Mesendoderm (in vitro differentiated cells): ENCODE measurements around the gene PIAS4.
A peak's percentile ranks its signal among the peaks of the same experiment; 100 is the strongest.
"Not testable (repeated sequence)": the region's sequence is repeated elsewhere in the genome, so short reads cannot be mapped to it uniquely, and the experiment has no call there.

Experiments used
- DNase-seq: peaks from one replicate; pipeline ENCODE4 v3.0.0; 2013
- H2AK5ac ChIP-seq: 2 replicates; pipeline ENCODE4 v1.6.1; 2013; ENCODE audit warnings: low read length, inconsistent platforms
- H2BK120ac ChIP-seq: 2 replicates; pipeline ENCODE4 v1.6.1; 2013; ENCODE audit warnings: low read depth, mild to moderate bottlenecking, low read length, moderate library complexity, mixed read lengths
- H2BK15ac ChIP-seq: replicated peaks from 2 replicates; pipeline ENCODE4 v1.6.1; 2013; ENCODE audit warnings: low read depth, mild to moderate bottlenecking, moderate library complexity
- H2BK5ac ChIP-seq: 2 replicates; pipeline ENCODE4 v1.6.1; 2013; ENCODE audit warnings: low read length, inconsistent platforms
- H3K18ac ChIP-seq: 2 replicates; pipeline ENCODE4 v1.6.1; 2013; ENCODE audit warnings: mild to moderate bottlenecking, low read length, mixed read lengths
- H3K23ac ChIP-seq: one replicate; pipeline ENCODE4 v1.6.1; 2013; ENCODE audit warnings: low read length
- H3K27ac ChIP-seq: 2 replicates; pipeline ENCODE4 v1.5.1; 2013; ENCODE audit warnings: low read depth, mild to moderate bottlenecking, inconsistent platforms, low read length, moderate library complexity
- H3K27me3 ChIP-seq: 2 replicates; pipeline ENCODE4 v1.6.1; 2013; ENCODE audit warnings: low read length, control low read depth, mild to moderate bottlenecking, inconsistent platforms; ENCODE audit not compliant: insufficient read depth, poor library complexity
- H3K36me3 ChIP-seq: 2 replicates; pipeline ENCODE4 v1.6.1; 2013; ENCODE audit warnings: low read length, inconsistent platforms; ENCODE audit not compliant: control insufficient read depth, insufficient read depth
- H3K4ac ChIP-seq: one replicate; pipeline ENCODE4 v1.6.1; 2013; ENCODE audit warnings: low read depth, mild to moderate bottlenecking, low read length, moderate library complexity
- H3K4me1 ChIP-seq: 2 replicates; pipeline ENCODE4 v1.6.1; 2013; ENCODE audit warnings: low read depth, low read length, inconsistent platforms; ENCODE audit not compliant: control insufficient read depth
- H3K4me2 ChIP-seq: 2 replicates; pipeline ENCODE4 v1.6.1; 2013; ENCODE audit warnings: low read length
- H3K4me3 ChIP-seq: 2 replicates; pipeline ENCODE4 v1.5.1; 2013; ENCODE audit warnings: mild to moderate bottlenecking, low read length
- H3K56ac ChIP-seq: one replicate; pipeline ENCODE4 v1.6.1; 2013; ENCODE audit warnings: low read length
- H3K79me1 ChIP-seq: 2 replicates; pipeline ENCODE4 v1.6.1; 2013; ENCODE audit warnings: low read length, inconsistent platforms
- H3K79me2 ChIP-seq: 2 replicates; pipeline ENCODE4 v1.6.1; 2013; ENCODE audit warnings: mild to moderate bottlenecking, low read length; ENCODE audit not compliant: control insufficient read depth, insufficient read depth
- H3K9ac ChIP-seq: 2 replicates; pipeline ENCODE4 v1.6.1; 2013; ENCODE audit warnings: low read length, inconsistent platforms
- H4K5ac ChIP-seq: one replicate; pipeline ENCODE4 v1.6.1; 2013; ENCODE audit warnings: low read length
- H4K8ac ChIP-seq: one replicate; pipeline ENCODE4 v1.6.1; 2013; ENCODE audit warnings: low read depth, mild to moderate bottlenecking, control low read depth, low read length, moderate library complexity
- WGBS: extraction: QIAGEN DNeasy Blood & Tissue Kit; methylation state at CpG from one replicate; pipeline ENCODE4 v1.1.7; 2013; ENCODE audit warnings: low lambda C conversion rate, missing lambda C conversion rate; ENCODE audit not compliant: insufficient coverage; ENCODE audit errors: extremely low coverage; 5-methylcytosine and 5-hydroxymethylcytosine counted together

Gene PIAS4

GRCh38 chr19:3964256-3965194 is 43.0 kb upstream of the PIAS4 start:
- Histone ChIP-seq H3K79me1 (peaks cover 10% of the 10 kb centered on the region), H4K8ac (no peak overlapping the region), H3K56ac (no peak overlapping the region), H3K4me2 (no peak overlapping the region), H3K4me3 (no peak overlapping the region), H3K9ac (no peak overlapping the region), H4K5ac (no peak overlapping the region), H3K27ac (no peak overlapping the region), H3K79me2 (peaks cover 28% of the 10 kb centered on the region), H2AK5ac (no peak overlapping the region), H3K4ac (no peak overlapping the region), H3K36me3 (peaks cover 6% of the 10 kb centered on the region), H2BK15ac (no peak overlapping the region), H3K27me3 (no peaks in the 10 kb centered on the region), H2BK5ac (no peak overlapping the region), H3K23ac (no peak overlapping the region), H3K4me1 (peaks cover 2% of the 10 kb centered on the region), H3K18ac (no peak overlapping the region), H2BK120ac (no peak overlapping the region)
- DNase-seq, result no peak
- WGBS, result no CpG with 5 or more reads among the region's 60 CpGs

GRCh38 chr19:3966051-3967017 is 41.2 kb upstream of the PIAS4 start:
- peaks cover 6% of the 10 kb centered on the region for H3K36me3 ChIP-seq
- DNase-seq, result no peak
- no peak overlapping the region for H2BK120ac ChIP-seq

GRCh38 chr19:3967983-3968382 is 39.6 kb upstream of the PIAS4 start:
- not testable (repeated sequence) for DNase-seq, H3K9ac ChIP-seq, H4K8ac ChIP-seq, H3K18ac ChIP-seq, H2BK5ac ChIP-seq, H3K23ac ChIP-seq, H3K36me3 ChIP-seq, H2BK15ac ChIP-seq, H3K4me2 ChIP-seq, H2AK5ac ChIP-seq, H3K4me1 ChIP-seq, H3K4ac ChIP-seq, H3K4me3 ChIP-seq, H4K5ac ChIP-seq, H3K27me3 ChIP-seq, H2BK120ac ChIP-seq
- Histone ChIP-seq H3K79me1 (peaks cover 14% of the 10 kb centered on the region), H3K79me2 (peaks cover 41% of the 10 kb centered on the region), H3K27ac (peak overlapping the region; percentile 67), H3K56ac (peak overlapping the region; percentile 25)
- WGBS, result no CpG with 5 or more reads among the region's 12 CpGs

More at GRCh38 chr19:3966051-3967017, 41.2 kb upstream of the PIAS4 start:
- H3K4ac ChIP-seq, result no peak overlapping the region
- no peak overlapping the region for H3K4me3 ChIP-seq
- H4K5ac ChIP-seq, result no peak overlapping the region
- no peak overlapping the region for H3K23ac ChIP-seq
- H4K8ac ChIP-seq, result no peak overlapping the region
- no peak overlapping the region for H2BK15ac ChIP-seq
- H3K27me3 ChIP-seq, result no peaks in the 10 kb centered on the region
- no CpG with 5 or more reads among the region's 30 CpGs for WGBS
- no peak overlapping the region for H3K9ac ChIP-seq
- H3K4me1 ChIP-seq, result peaks cover 4% of the 10 kb centered on the region
- H2BK5ac ChIP-seq, result no peak overlapping the region
- H3K79me2 ChIP-seq, result peaks cover 41% of the 10 kb centered on the region
- H3K18ac ChIP-seq, result no peak overlapping the region
- H2AK5ac ChIP-seq, result no peak overlapping the region
- no peak overlapping the region for H3K27ac ChIP-seq
- H3K4me2 ChIP-seq, result no peak overlapping the region
- H3K79me1 ChIP-seq, result peaks cover 14% of the 10 kb centered on the region
- H3K56ac ChIP-seq, result no peak overlapping the region

- Histone ChIP-seq H2BK5ac (no peak overlapping the region), H3K23ac (no peak overlapping the region), H2BK120ac (no peak overlapping the region), H4K5ac (no peak overlapping the region), H3K36me3 (peaks cover 6% of the 10 kb centered on the region), H3K4me1 (peaks cover 4% of the 10 kb centered on the region), H3K27me3 (no peaks in the 10 kb centered on the region), H3K4ac (no peak overlapping the region), H4K8ac (no peak overlapping the region), H3K9ac (peak overlapping the region; percentile 80), H3K18ac (peak overlapping the region; percentile 39), H3K4me3 (no peak overlapping the region), H3K56ac (peak overlapping the region; percentile 69), H2AK5ac (no peak overlapping the region), H3K4me2 (peak overlapping the region; percentile 99), H3K79me2 (peaks cover 41% of the 10 kb centered on the region), H2BK15ac (no peak overlapping the region), H3K27ac (peak overlapping the region; percentile 88), H3K79me1 (peaks cover 14% of the 10 kb centered on the region)
- WGBS, result no CpG with 5 or more reads among the region's 9 CpGs
- peak; percentile 100 for DNase-seq
These were observed 38.7 kb upstream of the PIAS4 start for GRCh38 chr19:3968556-3969434.
